ENCODE measurements around the gene NBEA.
"Not testable (repeated sequence)": the region's sequence is repeated elsewhere in the genome, so short reads cannot be mapped to it uniquely, and the experiment has no call there.

Gene NBEA

GRCh38 chr13:35648201-35648600 is 706.1 kb downstream of the NBEA start:
- H3K27ac ChIP-seq: no peak overlapping the region
- TF ChIP-seq, protein P1, sequence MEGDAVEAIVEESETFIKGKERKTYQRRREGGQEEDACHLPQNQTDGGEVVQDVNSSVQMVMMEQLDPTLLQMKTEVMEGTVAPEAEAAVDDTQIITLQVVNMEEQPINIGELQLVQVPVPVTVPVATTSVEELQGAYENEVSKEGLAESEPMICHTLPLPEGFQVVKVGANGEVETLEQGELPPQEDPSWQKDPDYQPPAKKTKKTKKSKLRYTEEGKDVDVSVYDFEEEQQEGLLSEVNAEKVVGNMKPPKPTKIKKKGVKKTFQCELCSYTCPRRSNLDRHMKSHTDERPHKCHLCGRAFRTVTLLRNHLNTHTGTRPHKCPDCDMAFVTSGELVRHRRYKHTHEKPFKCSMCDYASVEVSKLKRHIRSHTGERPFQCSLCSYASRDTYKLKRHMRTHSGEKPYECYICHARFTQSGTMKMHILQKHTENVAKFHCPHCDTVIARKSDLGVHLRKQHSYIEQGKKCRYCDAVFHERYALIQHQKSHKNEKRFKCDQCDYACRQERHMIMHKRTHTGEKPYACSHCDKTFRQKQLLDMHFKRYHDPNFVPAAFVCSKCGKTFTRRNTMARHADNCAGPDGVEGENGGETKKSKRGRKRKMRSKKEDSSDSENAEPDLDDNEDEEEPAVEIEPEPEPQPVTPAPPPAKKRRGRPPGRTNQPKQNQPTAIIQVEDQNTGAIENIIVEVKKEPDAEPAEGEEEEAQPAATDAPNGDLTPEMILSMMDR (conservative IDR thresholded peaks at IDR 0.05): no peak
- TF ChIP-seq ZFX (IDR thresholded peaks at IDR 0.05): no peak

- no peak for TF ChIP-seq ZFX (IDR thresholded peaks at IDR 0.05)
- TF ChIP-seq, protein P1 (conservative IDR thresholded peaks at IDR 0.05): no peak
- H3K27ac ChIP-seq: no peak overlapping the region
These were observed 707.1 kb downstream of the NBEA start for GRCh38 chr13:35649162-35649561.

- no peak for TF ChIP-seq ZFX (IDR thresholded peaks at IDR 0.05)
- TF ChIP-seq, protein P1 (conservative IDR thresholded peaks at IDR 0.05): no peak
- H3K27ac ChIP-seq: no peak overlapping the region
These were observed 717.7 kb downstream of the NBEA start for GRCh38 chr13:35659796-35660195.

DNA sequence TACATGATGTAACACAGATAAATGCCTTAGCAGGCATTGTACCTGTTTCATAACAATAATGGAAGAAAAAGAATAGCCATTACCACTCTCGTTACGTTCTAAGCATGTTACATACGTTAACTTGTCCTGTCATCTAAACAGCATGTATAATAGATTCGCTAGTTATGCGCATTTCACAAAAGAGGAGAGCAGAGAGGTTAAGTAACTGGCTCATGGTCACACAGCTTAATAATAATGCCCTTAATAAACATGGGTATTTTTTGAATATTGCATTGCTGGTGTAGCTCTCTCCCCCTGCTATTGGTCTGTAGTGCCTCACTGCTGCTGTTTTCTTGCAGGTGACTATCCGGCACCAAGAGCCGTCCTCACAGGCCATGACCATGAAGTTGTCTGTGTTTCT is 722.7 kb downstream of the NBEA start:
- TF ChIP-seq ZFX (IDR thresholded peaks at IDR 0.05): no peak
- TF ChIP-seq, protein P1 (conservative IDR thresholded peaks at IDR 0.05): no peak
- H3K27ac ChIP-seq: no peak overlapping the region

DNA sequence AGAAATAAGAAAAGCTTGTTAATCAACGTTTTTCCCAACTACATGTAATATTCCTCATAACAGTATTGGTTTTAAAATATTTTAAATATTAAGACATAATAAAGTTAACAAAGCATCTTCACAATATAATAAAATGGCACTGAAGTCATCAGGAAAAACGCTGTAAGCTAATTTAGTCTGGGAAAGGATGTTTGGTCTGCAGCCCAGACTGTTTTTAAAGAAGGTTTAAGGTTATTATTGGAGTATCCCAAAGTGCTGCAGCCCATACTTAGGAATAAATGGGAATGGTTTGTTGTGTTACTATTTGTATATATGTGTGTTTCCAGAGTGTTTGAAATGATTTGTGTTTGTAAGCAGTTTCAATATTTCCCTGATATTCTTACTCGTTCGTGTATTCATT is 727.3 kb downstream of the NBEA start:
- H3K27ac ChIP-seq: no peak overlapping the region
- TF ChIP-seq, protein P1 (conservative IDR thresholded peaks at IDR 0.05): no peak
- TF ChIP-seq ZFX (IDR thresholded peaks at IDR 0.05): no peak

GRCh38 chr13:35672611-35673010 is 730.5 kb downstream of the NBEA start:
- no peak overlapping the region for H3K27ac ChIP-seq
- TF ChIP-seq, protein P1 (conservative IDR thresholded peaks at IDR 0.05): no peak
- no peak for TF ChIP-seq ZFX (IDR thresholded peaks at IDR 0.05)

DNA sequence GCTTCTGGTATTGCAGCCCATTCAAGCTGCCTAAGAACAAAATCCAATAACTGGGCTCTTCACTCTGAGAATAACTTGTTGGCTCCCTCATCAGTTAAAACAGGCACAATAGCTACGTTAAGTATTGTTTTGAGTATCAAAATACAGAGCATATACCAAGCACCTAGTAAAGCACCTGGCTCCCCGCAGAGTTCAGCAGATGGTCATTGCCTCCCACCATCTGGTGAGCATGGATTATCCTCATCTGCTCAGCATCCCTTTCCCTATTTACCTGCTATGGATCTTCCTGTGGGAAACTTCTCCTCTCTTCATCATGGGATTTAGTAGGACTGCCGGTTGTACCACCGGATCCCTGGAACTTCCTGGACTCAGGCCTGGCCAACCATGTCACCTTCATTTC is 733.6 kb downstream of the NBEA start:
- no peak for TF ChIP-seq ZFX (IDR thresholded peaks at IDR 0.05)
- no peak overlapping the region for H3K27ac ChIP-seq

DNA sequence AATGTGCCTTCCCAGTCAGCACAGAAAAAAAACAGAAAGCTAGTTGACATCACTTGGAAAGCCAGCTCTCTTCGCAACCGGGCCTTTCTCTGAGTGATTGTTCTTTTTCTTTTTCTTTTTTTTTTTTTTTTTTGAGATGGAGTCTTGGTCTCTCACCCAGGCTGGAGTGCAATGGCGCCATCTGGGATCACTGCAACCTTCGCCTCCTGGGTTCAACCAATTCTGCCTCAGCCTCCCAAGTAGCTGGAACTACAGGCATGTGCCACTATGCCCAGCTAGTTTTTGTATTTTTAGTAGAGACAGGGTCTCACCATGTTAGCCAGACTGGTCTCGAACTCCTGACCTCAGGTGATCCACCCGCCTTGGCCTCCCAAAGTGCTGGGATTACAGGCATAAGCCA is 735.8 kb downstream of the NBEA start:
- H3K27ac ChIP-seq: not testable (repeated sequence)

DNA sequence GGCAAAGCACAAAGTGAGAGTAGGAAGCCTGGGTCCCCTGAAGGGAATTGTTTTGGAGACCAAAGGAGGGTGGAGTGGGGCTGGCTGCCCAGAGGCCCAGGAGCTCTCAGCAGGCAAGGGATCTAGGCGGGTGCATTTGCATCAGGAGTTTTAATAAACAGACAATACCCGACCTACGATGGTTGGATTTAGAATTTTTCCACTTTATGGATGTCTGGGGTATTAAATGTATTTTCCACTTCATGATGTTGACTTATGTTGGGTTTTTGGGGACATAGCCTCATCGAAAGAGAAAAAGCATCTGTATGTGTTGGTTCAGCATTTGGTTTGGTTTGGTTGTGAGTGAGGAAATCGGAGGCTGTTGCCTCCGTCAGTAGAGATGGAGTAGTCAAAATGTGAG is 739.6 kb downstream of the NBEA start:
- no peak for TF ChIP-seq ZFX (IDR thresholded peaks at IDR 0.05)
- TF ChIP-seq, protein P1 (conservative IDR thresholded peaks at IDR 0.05): no peak
- no peak overlapping the region for H3K27ac ChIP-seq
